HEK293 (cell line): Measurements from ENCODE around the gene CYP17A1.

Experiments used
- GLI4 ChIP-seq: fragments of 450-650 bp; formaldehyde crosslinking; IDR thresholded peaks from 2 replicates; pipeline ENCODE4 v1.5.1; 2016; ENCODE audit warnings: missing biosample characterization, missing genetic modification characterization
- HOXC10 ChIP-seq: sonication (generic); formaldehyde crosslinking; IDR thresholded peaks from 2 replicates; pipeline ENCODE4 v1.8.1; 2023; ENCODE audit warnings: mild to moderate bottlenecking, missing genetic modification reagents
- IKZF3 ChIP-seq: fragments of 450-650 bp; IDR thresholded peaks from 2 replicates; pipeline ENCODE4 v1.5.0; 2018; ENCODE audit warnings: missing biosample characterization, mild to moderate bottlenecking, missing genetic modification characterization, moderate library complexity
- KLF10 ChIP-seq: fragments of 450-650 bp; IDR thresholded peaks from 2 replicates; pipeline ENCODE4 v1.5.1; 2018; ENCODE audit warnings: missing biosample characterization, mild to moderate bottlenecking, missing genetic modification characterization
- KLF16 ChIP-seq: fragments of 450-650 bp; formaldehyde crosslinking; IDR thresholded peaks from 2 replicates; pipeline ENCODE4 v1.5.1; 2017; ENCODE audit warnings: missing biosample characterization, missing genetic modification characterization
- OVOL3 ChIP-seq: fragments of 450-650 bp; formaldehyde crosslinking; IDR thresholded peaks from 2 replicates; pipeline ENCODE4 v1.5.1; 2016; ENCODE audit warnings: missing biosample characterization, missing genetic modification characterization
- SCRT2 ChIP-seq: fragments of 450-650 bp; formaldehyde crosslinking; IDR thresholded peaks from 2 replicates; pipeline ENCODE4 v1.5.1; 2016; ENCODE audit warnings: missing biosample characterization, missing genetic modification characterization
- YY1 ChIP-seq: fragments of 450-650 bp; formaldehyde crosslinking; IDR thresholded peaks from 2 replicates; pipeline ENCODE4 v1.5.1; 2018; ENCODE audit warnings: missing biosample characterization, missing genetic modification characterization
- ZBTB17 ChIP-seq: fragments of 450-650 bp; formaldehyde crosslinking; IDR thresholded peaks from 2 replicates; pipeline ENCODE4 v1.5.1; 2016; ENCODE audit warnings: missing biosample characterization, missing genetic modification characterization
- ZNF214 ChIP-seq: fragments of 450-650 bp; formaldehyde crosslinking; IDR thresholded peaks from 2 replicates; pipeline ENCODE4 v1.5.1; 2017; ENCODE audit warnings: missing biosample characterization, mild to moderate bottlenecking, missing genetic modification characterization, borderline replicate concordance
- ZNF354C ChIP-seq: fragments of 450-650 bp; formaldehyde crosslinking; IDR thresholded peaks from 2 replicates; pipeline ENCODE4 v1.5.1; 2016; ENCODE audit warnings: missing biosample characterization, missing genetic modification characterization, low read depth, borderline replicate concordance
- ZNF426 ChIP-seq: fragments of 450-650 bp; formaldehyde crosslinking; IDR thresholded peaks from 2 replicates; pipeline ENCODE4 v1.5.1; 2017; ENCODE audit warnings: missing biosample characterization, missing genetic modification characterization, mild to moderate bottlenecking, inconsistent platforms, moderate library complexity
- ZNF514 ChIP-seq: fragments of 450-650 bp; formaldehyde crosslinking; IDR thresholded peaks from 2 replicates; pipeline ENCODE4 v1.5.1; 2016; ENCODE audit warnings: missing biosample characterization, missing genetic modification characterization
- ZNF518A ChIP-seq: fragments of 450-650 bp; formaldehyde crosslinking; conservative IDR thresholded peaks from 2 replicates; pipeline ENCODE4 v1.5.1; 2016; ENCODE audit warnings: low read depth, missing biosample characterization, missing genetic modification characterization
- ZNF560 ChIP-seq: fragments of 450-650 bp; formaldehyde crosslinking; IDR thresholded peaks from 2 replicates; pipeline ENCODE4 v1.5.1; 2017; ENCODE audit warnings: missing biosample characterization, missing genetic modification characterization, borderline replicate concordance
- ZNF571 ChIP-seq: fragments of 450-650 bp; formaldehyde crosslinking; IDR thresholded peaks from 2 replicates; pipeline ENCODE4 v1.5.0; 2017; ENCODE audit warnings: missing biosample characterization, missing genetic modification characterization
- ZNF785 ChIP-seq: fragments of 450-650 bp; formaldehyde crosslinking; IDR thresholded peaks from 2 replicates; pipeline ENCODE4 v1.5.1; 2016; ENCODE audit warnings: missing biosample characterization, missing genetic modification characterization
- ZNF791 ChIP-seq: fragments of 450-650 bp; formaldehyde crosslinking; IDR thresholded peaks from 2 replicates; pipeline ENCODE4 v1.5.1; 2016; ENCODE audit warnings: missing biosample characterization, missing genetic modification characterization
- ZSCAN16 ChIP-seq: fragments of 450-650 bp; formaldehyde crosslinking; IDR thresholded peaks from 2 replicates; pipeline ENCODE4 v1.5.1; 2016; ENCODE audit warnings: missing biosample characterization, missing genetic modification characterization
- TF ChIP-seq, protein P1 (sequence below): fragments of 450-650 bp; formaldehyde crosslinking; optimal IDR thresholded peaks from 2 replicates; pipeline ENCODE3; 2016; ENCODE audit warnings: missing biosample characterization, mild to moderate bottlenecking, missing genetic modification characterization

CYP17A1 gene

DNA sequence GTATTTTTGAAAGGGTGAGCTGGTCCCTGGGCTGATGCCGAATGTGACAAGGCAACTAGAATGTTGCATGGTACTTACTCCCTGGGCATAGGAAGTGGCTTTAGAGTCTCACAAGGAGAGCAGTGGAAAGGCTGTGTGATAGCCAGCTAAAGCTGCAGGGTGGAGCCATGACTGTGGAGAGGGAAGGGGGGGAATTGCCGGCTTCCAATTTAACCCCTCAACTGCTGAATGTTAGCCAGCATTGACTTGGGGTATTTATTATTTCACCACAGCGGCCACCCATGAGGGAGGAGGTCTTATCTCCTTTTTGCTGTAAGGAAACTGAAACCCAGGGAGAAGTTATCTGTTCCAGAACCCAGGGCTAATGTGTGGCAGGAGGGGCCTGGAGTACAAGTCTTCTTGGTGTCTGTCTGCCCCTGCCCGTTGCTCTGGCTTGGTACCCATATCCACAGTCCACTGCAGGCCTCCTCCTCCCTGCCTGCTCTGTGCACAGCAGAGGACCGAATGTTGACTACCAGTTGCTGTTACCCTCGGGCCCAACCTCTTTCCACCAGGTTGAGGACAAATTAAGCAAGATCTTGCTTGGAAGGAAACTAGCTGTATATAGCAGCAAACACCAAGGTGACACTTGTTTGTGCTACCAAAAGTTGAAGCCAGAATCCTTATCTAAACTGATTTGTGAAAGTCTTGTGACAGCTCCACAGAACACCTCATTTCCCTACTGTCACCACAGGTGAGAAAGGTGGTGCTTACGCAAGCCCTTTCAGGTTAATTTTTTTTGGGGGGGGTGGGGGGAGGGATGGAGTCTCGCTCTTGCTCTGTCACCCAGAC is 55.9 kb downstream of the CYP17A1 start (continued):
- TF ChIP-seq IKZF3 (tag by site-specific recombination) (no peak), ZSCAN16 (tag by site-specific recombination) (no peak), ZNF785 (tag by site-specific recombination) (no peak), KLF16 (no peak), ZNF214 (no peak), ZNF571 (tag by site-specific recombination) (no peak), ZBTB17 (tag by site-specific recombination) (no peak), YY1 (no peak), ZNF791 (tag by site-specific recombination) (no peak), ZNF514 (no peak), ZNF560 (tag by site-specific recombination) (no peak), KLF10 (tag by site-specific recombination) (no peak), ZNF354C (tag by site-specific recombination) (no peak), HOXC10 (CRISPR knock-in tag) (no peak), OVOL3 (tag by site-specific recombination) (no peak), ZNF426 (tag by site-specific recombination) (no peak), ZNF518A (tag by site-specific recombination) (no peak), SCRT2 (tag by site-specific recombination) (peak; percentile 49; the same call in 1 of the 2 replicates), GLI4 (tag by site-specific recombination) (no peak)
- TF ChIP-seq, protein P1, sequence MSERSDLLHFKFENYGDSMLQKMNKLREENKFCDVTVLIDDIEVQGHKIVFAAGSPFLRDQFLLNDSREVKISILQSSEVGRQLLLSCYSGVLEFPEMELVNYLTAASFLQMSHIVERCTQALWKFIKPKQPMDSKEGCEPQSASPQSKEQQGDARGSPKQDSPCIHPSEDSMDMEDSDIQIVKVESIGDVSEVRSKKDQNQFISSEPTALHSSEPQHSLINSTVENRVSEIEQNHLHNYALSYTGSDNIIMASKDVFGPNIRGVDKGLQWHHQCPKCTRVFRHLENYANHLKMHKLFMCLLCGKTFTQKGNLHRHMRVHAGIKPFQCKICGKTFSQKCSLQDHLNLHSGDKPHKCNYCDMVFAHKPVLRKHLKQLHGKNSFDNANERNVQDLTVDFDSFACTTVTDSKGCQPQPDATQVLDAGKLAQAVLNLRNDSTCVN (tag by site-specific recombination), result no peak
- TF ChIP-seq, all 188 proteins: peak for 7
